Anterior cingulate cortex (tissue), 58 donors: ENCODE measurements around the gene CSRNP2.
A peak's percentile ranks its signal among the peaks of the same experiment; 100 is the strongest.

Experiments
- DNase-seq, 58 donors: peaks; one replicate each; lab custom pipeline; 2025; lab: John Stamatoyannopoulos, UW

CSRNP2 gene, protein sequence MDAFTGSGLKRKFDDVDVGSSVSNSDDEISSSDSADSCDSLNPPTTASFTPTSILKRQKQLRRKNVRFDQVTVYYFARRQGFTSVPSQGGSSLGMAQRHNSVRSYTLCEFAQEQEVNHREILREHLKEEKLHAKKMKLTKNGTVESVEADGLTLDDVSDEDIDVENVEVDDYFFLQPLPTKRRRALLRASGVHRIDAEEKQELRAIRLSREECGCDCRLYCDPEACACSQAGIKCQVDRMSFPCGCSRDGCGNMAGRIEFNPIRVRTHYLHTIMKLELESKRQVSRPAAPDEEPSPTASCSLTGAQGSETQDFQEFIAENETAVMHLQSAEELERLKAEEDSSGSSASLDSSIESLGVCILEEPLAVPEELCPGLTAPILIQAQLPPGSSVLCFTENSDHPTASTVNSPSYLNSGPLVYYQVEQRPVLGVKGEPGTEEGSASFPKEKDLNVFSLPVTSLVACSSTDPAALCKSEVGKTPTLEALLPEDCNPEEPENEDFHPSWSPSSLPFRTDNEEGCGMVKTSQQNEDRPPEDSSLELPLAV

DNA sequence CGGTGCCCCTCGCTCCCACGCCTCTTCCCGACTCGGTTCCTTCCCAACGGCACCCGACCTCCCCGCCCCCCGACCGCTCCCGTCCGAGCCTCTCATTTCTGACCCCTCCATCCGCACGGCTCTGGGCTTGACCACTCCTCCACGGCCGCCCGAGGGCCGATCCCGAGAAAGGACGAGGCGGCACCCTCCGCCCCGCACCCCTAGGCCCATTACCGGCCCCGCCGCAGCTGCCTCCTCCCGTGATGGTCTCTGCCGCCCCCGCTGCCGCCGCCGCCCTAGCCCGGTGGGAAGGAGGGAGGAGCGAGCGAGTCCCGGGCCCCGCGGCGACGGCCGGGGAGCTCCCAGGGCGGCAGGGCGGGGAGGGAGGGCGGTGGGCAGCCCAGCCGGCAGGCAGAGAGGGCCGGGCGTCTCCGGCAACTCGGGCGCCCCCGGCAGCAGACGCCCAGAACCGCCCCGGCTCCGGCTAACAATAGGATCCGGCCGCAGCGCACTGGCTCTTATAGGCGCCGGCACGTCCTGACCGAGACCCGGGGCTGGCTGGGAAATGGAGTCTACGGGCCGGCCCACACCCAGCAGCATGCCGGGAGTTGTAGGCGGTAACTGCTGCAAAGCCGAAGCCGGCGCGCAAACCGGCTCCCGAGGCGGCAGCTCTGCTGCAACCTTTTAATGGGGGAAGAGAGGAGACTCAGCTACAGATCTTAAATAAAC lies at the start of gene CSRNP2:
TSS of gene CSRNP2 (minus strand) at position 471 of the 708 bp plus-strand sequence. CDS start 7,035 bp downstream, outside the sequence.
- peak; percentile 64 to 99 (median 95) for DNase-seq

DNA sequence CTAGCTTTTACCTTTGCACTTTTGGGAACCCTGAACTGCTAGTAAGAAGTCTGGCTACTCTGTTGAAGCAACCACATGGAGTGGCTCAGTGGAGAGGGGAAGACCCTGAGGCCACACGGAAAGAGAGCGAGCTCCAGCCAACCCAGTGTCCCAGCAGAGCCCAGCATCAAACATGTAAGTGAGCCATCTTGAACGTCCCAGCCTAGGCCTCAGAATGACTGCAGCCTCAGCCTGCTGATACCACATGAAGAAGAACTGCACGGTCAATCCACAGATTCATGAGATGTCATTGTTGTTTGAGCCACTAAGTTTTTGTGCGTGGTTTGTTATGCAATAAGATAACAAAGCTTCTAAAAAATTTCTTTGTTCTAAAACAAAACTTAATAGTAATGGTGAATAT lies 49.3 kb upstream of the CSRNP2 start:
- DNase-seq = no peak

DNA sequence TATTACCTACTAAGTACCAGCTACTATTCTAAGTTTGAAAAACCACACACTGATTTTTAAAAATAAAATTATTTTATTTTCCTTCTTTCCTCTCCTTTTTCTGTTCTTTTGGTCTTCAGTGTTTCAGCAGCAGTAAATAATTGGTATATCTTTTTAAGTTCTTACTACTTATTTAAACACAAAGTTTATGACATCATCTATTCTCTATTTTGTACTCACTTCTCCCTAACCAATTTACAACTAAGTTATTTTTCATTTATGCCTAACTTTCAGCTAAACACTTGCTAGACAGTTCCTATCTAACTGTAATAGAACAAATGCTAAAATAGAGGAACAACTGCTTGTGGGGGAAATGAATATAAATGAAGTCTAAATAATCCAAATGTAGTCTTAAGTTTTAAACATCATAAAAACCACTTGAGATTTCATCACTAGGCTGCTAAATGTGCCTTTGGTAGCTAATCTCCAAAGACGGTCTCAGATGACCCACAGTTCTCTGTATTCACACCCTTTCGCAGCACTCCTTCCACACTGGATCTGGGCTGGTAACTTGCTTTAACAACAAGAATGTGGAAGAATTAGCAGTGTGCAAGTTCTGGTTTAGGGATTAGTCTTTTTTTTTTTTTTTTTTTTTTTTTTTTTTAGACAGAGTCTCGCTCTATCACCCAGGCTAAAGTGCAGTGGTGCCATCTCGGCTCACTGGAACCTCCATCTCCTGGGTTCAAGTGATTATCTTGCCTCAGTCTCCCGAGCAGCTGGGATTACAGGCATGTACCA lies 48.5 kb upstream of the CSRNP2 start:
- DNase-seq = no peak

DNA sequence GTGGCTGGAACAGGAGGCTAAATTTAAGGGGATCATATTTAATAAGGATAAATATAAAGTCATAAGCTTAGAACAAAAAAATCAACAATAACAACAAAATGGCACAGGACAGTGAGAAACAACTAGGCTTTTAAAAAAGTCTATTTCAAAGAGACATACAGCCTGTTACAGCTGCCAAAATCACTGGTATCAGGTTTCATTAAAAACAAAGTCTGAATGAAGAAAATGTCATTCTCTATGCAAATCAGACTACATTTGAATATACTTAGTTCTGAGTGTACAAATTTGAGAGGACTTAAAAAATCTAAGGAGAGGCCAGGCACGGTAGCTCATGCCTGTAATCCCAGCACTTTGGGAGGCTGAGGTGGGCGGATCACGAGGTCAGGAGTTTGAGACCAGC lies 45.5 kb upstream of the CSRNP2 start:
- DNase-seq = no peak

DNA sequence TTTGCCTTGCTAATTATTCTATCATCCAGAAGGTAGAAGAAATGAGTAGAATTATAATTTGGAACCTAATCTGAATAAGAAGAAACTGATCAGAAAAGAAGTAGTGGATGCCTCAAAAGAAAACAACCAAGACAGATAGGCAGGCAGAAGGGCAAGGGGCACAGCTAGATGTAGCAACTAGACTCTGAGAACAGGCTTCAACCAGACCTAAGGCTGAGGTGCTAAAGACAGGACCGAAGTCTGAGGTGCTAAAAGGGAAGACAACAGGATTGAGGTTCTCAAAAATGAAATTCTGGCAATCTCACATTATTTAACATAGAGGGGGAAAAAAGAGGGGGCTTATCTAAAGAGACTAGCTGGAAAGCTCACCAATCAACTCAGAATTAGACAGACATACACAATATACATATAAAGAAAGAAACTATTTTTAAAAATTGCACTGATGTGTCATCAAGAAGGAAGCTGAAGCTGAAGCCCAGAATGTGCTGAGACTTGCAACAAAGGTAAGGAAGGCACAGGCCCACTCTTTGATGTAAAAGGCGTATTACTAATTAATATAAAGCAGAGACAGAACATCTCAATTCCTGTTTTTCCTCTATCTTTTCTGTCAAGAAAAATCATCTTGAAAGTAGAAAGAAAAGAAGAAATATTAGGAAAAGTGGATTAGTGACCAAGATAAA lies 43.8 kb upstream of the CSRNP2 start:
- DNase-seq = no peak

DNA sequence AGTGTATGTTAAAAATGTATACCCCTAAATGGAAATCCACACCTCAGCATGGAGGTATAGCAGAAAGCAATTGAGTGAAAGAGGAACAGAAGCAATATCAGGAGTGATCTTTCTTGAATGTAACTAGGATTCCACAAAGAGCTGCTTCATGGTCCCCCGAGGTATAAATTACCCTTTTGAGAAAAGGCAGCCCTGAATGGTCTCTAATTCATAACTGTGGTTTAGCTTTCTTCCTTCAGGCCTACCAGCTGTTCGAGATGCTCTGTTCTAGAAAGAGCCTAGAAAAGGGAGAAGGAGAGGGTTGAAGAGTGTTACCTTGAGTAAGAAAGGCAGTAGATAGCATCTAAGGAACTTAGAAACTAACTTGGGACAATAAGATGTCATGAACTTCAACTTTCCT lies 42.9 kb upstream of the CSRNP2 start:
- no peak for DNase-seq

DNA sequence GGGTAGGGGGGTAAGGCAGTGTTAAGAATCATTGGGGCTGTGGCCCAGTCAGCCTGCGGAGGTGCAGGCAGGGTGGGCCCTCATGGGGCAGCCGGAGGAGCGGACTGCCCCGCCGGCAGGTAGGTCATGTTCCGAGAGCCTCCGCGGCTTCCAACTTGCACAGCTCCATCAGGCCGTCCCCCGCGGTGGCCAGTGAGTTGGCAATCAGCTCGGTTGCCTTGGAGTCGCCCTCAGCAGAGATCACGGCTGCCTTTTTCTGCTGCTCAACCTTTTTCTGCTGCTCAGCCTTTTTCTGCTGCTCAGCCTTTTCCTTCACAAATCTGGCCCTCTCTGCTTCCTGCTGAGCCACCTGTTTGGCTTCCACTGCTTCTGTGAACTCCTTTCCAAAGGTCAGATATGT lies 41.1 kb upstream of the CSRNP2 start:
- DNase-seq = peak in 7 of 58 donors; percentile 2 to 18 (median 3)

DNA sequence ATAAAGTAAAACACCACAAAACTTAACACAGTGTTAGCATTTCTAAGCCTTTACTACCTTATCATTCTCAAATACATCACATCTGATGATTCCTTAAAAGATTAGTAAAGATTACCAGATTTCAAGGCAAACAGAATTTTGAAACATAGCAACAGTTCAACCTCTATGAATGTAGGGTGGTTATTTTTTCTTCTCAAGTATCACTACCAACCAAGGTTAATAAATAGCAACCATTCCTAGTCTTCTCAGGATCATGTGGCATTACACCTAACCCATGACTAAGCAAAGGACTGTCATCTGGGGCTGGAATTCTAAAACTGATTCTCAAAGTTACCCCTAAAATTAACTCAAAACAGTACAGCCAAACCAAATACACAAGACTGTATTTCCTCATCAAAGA lies 39.4 kb upstream of the CSRNP2 start:
- no peak for DNase-seq

DNA sequence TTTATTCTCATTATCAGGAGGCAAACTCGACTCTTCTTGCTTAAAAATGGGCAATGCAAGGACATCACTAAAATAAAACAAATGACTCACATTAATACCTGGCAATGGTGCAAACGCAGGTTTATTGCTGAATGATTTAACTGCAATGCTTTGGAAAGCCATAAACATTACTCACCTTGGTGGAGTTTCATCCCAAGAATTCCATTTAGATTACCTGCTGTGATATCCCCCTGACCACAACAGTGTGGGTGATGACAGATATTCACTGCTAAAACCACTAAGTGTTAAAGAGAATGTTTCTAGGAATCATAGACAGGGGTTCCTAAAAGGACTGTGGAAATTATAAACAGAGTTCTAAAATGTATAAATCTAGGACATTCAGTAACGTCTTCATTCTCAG lies 35.3 kb upstream of the CSRNP2 start:
- no peak for DNase-seq

DNA sequence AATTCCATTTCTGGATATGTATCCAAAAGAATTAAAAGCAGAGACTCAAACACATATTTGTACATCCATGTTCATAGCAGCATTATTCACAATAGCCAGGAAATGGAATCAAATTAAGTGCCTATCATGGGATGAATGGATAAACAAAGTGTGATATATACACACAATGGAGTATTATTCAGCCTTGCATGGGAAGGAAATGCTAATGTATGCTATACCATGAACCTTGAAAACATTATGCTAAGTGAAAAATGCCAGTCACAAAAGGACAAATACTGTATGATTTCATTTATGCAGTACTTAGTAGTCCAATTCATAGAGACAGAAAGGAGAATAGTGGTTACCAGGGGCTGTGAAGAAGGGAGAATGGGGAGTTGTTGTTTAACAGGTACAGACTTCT lies 32.1 kb upstream of the CSRNP2 start:
- DNase-seq = no peak

DNA sequence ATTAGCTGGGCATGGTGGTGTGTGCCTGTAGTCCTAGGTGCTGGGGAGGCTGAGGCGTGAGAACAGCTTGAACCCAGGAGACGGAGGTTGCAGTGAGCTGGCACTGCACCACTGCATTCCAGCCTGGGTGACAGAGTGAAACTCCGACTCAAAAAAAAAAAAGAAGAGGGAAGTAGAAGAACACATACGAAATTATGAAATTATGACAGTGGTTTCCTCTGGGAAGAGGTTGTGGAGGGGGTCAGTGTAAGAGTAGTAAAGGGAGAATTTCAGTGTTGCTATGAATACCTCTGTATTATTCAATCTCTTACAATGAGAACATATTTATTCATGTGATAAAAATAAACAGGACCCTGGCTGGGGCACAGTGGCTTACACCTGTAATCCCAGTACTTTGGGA lies 24.7 kb upstream of the CSRNP2 start:
- DNase-seq = no peak

DNA sequence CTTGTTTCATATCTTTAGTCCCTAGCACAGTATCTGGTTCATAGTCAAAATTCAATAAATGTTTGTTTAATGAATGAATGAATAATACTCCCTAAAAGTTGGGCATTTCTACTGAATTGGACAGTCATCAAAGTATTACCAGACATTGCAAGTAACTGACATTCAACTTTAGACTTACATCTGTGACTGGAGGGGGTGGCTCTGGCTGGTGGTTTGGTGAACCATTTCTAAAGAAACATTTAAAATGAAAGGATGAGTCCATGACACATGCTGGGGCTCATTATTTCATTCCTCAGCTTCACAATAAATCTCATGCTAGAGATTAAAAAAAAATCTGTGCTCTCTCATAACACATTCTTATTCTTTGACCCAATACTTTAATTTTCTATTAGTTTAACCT lies 20.6 kb upstream of the CSRNP2 start:
- DNase-seq = no peak

DNA sequence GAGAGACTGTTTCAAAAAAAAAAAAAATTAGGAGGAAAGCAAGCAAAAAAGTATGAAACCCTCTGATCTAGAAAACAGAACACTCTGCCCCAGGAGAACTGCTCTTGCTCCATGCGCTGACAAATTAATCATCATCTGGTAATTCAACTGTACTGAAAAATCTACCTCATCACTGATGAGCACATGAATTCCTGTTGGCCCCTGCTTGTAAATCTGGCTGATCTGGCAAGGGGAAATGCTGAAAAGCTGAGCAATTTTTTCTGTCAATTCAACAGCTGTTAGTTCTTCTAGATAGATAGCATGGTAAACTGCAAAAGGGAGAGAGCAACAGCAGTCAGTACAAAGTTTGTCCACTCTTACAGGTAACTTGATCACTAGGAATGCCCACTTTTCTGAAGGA lies 15.2 kb upstream of the CSRNP2 start:
- no peak for DNase-seq

DNA sequence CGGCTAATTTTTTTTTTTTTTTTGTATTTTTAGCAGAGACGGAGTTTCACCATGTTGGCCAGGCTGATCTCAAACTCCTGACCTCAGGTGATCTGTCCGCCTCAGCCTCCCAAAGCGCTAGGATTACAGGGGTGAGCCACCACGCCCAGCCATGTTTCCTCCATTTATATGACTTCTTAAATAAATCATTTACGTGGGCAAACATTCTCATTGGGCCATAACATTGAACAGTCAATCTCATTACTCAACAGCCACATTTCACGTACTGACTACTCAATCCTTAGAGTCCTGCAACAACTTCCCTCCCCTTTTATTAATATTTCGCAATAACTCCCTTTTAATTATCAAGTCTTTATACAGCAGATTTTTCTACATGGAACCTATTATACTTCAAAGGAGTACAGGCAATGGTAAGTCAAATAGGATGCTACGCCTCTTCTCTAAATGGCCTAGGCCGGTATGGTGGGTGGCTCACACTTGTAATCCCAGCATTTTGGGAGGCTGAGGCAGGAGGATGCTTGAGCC lies 7.4 kb upstream of the CSRNP2 start:
- no peak for DNase-seq

DNA sequence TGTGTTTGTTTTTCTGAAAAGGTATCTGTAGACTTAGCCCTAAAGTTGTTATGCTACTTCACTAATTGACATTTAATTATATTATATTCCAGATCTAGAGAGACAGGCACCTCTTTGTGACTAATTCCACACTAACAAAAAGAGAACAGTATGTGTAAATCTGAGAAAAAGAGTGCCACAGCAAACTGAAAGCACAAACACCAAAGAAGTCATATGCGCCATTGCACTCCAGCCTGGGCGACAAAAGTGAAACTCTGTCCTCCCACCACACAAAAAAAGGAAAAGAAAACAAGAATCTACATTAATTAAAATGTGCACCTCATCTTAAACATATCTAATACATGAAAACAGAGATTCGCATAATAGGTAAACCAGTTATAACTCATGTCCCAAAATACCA lies 4.4 kb upstream of the CSRNP2 start:
- DNase-seq = no peak

DNA sequence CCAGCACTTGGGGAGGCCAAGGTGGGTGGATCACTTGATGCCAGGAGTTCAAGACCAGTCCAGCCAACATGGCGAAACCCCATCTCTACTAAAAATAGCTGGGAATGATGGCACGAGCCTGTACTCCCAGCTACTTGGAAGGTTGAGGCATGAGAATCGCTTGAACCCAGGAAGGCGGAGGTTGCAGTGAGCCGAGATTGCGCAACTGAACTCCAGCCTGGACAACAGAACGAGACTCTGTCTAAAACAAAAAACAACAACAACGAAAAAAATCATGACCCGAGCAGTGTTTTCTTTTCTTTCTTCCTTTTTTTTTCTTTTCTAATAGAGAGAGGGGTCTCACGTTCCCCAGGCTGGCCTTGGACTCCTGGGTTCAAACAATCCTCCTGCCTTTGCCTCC lies 3.5 kb upstream of the CSRNP2 start:
- DNase-seq = no peak

DNA sequence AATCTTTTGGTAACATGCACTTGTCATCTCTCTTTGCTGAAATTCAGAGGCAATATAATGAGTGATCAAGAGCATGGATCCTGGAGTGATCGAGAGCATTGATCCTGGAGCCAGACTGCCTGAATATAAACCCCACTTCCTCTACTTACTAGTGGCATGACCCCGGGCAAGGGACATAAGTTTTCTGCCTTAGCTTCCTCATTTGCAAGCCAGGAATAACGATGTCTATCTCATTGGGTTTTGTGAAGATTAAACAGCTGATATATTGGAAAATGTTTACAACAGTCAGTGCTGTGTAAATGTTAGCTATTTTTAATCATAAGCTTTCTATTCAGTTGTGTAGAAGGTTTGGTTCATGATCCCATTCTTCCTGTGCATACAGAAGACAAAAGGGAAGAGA lies 2.4 kb upstream of the CSRNP2 start:
- DNase-seq = no peak

DNA sequence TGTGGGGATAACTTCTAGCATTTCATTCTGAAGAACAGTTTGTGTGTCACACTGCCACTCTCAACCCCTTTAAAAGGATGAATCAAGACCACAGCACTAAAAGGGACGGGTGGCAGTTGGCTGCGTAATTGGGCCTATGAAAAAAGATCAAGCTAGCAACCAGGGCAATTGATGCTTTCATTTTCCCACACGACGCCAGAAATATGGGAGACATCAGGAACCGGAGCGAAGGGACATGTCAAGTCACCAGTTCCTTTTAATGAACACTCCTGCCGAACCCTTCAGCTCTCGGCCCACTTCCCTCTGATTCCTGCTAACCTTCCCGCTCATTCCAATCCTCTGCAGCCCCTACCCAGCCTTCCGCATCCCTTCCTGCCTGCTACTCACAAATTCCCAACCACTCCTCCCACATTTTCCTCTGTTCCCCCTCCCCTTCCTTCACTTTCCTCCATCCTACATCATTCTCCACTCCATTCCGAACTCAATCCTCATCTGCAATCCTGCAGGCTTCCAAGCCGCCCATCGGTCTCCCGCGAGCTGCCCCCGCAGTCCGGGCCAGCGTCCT lies 753 bp downstream of the CSRNP2 start:
- DNase-seq = peak in 20 of 58 donors; percentile 3 to 71 (median 43)

DNA sequence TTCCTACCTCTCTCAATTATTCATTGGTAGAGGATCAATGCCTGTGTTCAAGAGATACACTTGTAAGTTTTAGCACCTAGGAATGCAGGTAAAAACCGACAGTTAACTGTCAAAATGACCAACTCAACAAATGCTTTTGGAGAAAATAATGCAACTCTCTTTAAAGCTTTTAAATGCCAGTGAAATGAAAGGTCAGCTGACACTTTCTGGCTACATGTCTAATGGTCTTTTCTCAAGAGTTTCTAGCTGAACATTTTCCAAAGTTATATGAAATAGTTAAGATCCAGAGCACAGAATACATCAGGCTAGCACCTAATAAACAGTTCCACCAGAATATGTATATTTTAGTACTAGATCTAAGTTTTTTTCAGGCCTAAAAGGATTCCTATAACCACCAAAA lies 2.0 kb downstream of the CSRNP2 start:
- no peak for DNase-seq

DNA sequence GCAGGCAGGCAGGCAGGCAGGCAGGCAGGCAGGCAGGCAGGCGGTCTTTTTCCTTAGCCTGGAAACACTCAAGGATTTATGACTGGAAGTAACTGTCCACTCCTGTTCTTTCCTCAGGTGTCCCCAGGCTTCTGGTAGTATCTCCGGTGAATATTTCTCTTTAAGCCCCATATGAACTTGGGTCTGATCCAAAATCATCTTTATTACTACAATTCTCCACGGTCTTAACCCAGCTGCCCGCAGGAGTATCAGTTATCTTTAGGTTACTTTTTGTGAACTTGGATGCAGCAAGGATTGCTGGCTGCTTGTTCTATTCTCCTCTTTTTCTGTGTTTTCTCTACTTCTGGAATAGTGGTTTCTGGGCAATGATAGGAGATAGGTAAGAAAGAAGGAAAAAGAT lies 3.3 kb downstream of the CSRNP2 start:
- DNase-seq = no peak
